ENCODE results near the gene LTBP1.

GRCh38 chr2:33129263-33130053 is 182.7 kb downstream of the LTBP1 start:
- TF ChIP-seq CTCF (IDR thresholded peaks at IDR 0.05; ENCODE audit: poor library complexity) (no peak), EZH2phosphoT487 (IDR thresholded peaks at IDR 0.05; ENCODE audit: low read depth, severe bottlenecking, unreplicated experiment) (no peak), EZH2 (IDR thresholded peaks at IDR 0.05; ENCODE audit: borderline replicate concordance) (no peak)

Data from hepatocyte (in vitro differentiated cells).